ENCODE results near the gene DPCD.
"Not testable (repeated sequence)": the region's sequence is repeated elsewhere in the genome, so short reads cannot be mapped to it uniquely, and the experiment has no call there.

DPCD gene

GRCh38 chr10:101588879-101589278 is 758 bp downstream of the DPCD start:
- no peak for DNase-seq

- DNase-seq: not testable (repeated sequence)
Measured at GRCh38 chr10:101593331-101593730, 5.2 kb downstream of the DPCD start.

GRCh38 chr10:101595591-101596433 is 7.7 kb downstream of the DPCD start:
- DNase-seq: no peak

- DNase-seq: no peak
Measured at GRCh38 chr10:101597091-101597900, 9.2 kb downstream of the DPCD start.

GRCh38 chr10:101601541-101601940 is 13.4 kb downstream of the DPCD start:
- no peak for DNase-seq

- DNase-seq: peak in 3 of 5 donors; percentile 26 to 71 (median 41)
Measured at GRCh38 chr10:101602761-101603398, 14.8 kb downstream of the DPCD start.

GRCh38 chr10:101607124-101607523 is 19.0 kb downstream of the DPCD start:
- DNase-seq: no peak

GRCh38 chr10:101609481-101609880 is 21.4 kb downstream of the DPCD start:
- no peak for DNase-seq

- no peak for DNase-seq
Measured at GRCh38 chr10:101611096-101611905, 23.2 kb downstream of the DPCD start.

- DNase-seq: no peak
Measured at GRCh38 chr10:101612086-101612485, 24.0 kb downstream of the DPCD start.

GRCh38 chr10:101612872-101613271 is 24.8 kb downstream of the DPCD start:
- DNase-seq: no peak

GRCh38 chr10:101613646-101614045 is 25.5 kb downstream of the DPCD start:
- DNase-seq: no peak

- DNase-seq: no peak
Measured at GRCh38 chr10:101614663-101615524, 26.8 kb downstream of the DPCD start.

GRCh38 chr10:101615525-101616116 is 27.5 kb downstream of the DPCD start:
- DNase-seq: no peak

- no peak for DNase-seq
Measured at GRCh38 chr10:101616415-101617101, 28.4 kb downstream of the DPCD start.

- DNase-seq: no peak
Measured at GRCh38 chr10:101617102-101617823, 29.1 kb downstream of the DPCD start.

- no peak for DNase-seq
Measured at GRCh38 chr10:101617824-101618568, 29.9 kb downstream of the DPCD start.

GRCh38 chr10:101618871-101619270 is 30.8 kb downstream of the DPCD start:
- DNase-seq: no peak

- DNase-seq: no peak
Measured at GRCh38 chr10:101619983-101620382, 31.9 kb downstream of the DPCD start.

All from T-helper 1 cell (primary cell).